SHP77 (cell line): ENCODE measurements around the gene DHX35.
"Not testable (repeated sequence)": the region's sequence is repeated elsewhere in the genome, so short reads cannot be mapped to it uniquely, and the experiment has no call there.

Source experiments
- DNase-seq, 2 experiments: peaks; one replicate each; lab custom pipeline; 2025; lab: John Stamatoyannopoulos, UW

DHX35 gene

DNA sequence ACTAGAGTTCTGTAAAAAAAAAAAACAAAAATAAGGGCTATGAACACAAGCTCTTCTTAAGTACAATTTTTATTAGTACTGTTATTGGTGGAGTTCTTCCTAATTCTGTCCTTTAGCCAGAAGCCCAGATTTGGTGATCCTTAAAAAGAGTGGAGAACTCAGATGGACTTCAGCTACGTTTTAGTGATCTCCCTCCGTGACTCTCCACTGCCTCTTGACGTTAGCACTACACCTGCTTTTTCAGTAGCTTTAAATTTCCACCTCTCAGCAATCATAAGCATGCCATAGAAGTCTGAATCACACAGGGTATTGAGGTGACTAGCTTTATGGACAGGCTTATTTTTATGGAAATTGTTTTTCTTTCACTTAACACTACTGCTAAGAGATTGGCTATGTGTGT, 17.7 kb downstream of the DHX35 start:
- DNase-seq, result no peak

- DNase-seq, result no peak
Measured at GRCh38 chr20:38982291-38982690, 20.1 kb downstream of the DHX35 start.

- no peak for DNase-seq
Measured at GRCh38 chr20:38985060-38985459, 22.9 kb downstream of the DHX35 start.

DNA sequence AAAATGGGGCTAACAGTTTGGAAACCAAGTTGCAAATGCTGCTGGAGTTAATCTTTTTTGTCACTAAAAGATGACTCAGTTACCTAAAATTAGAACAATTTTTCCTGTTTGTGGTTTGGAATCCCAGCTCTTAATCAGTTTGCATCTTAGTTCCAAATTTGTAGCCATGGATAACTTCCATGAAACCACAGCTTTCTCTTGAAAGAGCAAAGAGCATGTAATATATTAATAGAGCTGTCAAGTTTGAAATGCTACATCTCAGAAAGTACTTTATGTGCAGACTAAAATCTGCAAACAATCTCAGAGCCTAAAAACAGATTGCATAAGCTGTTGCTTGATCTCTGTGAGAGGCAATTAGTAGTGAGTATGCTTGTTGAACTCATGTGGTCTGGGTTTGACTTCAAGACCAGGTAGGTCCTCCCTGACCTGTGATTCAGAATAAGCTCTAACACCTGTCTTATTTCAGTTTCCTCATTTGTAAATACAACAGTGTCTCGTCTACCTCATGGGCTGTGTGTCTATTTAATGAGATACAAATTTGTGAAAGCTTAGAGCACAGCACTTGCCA, 23.5 kb downstream of the DHX35 start:
- DNase-seq, result no peak

- DNase-seq, result no peak
Measured at GRCh38 chr20:38986663-38987062, 24.5 kb downstream of the DHX35 start.

GRCh38 chr20:38987777-38988176, 25.6 kb downstream of the DHX35 start:
- no peak for DNase-seq

DNA sequence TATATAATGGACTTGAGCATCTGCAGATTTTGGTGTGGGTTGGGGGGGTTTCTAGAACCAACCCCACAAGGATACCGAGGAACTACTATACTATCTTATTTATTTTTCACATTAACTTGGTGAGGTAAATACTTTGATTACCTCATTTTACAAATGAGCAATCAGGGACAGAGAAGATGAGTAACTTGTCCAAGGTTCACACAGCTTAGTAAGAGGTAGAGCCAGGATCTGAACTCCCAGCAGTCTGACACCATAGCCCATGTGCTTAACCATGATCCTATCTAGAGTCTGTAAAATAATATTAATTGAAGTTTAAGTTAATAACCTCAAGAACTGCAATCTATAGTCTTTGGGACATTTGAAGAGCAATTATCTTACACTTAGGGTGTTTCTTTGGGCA, 28.6 kb downstream of the DHX35 start:
- DNase-seq, result no peak

- DNase-seq, result no peak
Measured at GRCh38 chr20:38991814-38992704, 29.9 kb downstream of the DHX35 start.

DNA sequence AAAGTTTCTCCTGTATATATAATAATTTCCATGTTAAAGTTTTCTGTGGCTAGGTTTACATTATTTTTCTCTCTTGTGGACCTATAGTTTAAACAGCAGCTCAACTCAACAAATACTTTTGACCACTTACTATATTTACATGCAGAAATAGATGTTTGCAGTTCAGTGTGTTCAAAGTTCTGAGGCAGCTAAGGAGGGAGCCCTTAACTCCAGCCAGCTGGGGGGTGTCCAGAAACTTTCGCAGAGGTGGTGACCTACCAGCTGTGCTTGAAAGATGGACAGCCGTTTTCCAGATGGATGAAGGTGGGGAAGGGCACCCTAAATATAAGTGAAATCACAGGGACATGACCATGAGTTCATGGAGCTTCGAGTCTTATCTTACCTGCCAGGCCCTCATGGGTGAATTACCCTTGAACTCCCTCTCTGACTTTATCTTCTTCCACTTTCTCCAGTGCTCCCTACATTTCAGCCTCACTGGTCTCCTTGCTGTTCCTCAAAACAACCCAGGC, 33.4 kb downstream of the DHX35 start:
- no peak for DNase-seq

GRCh38 chr20:38996866-38997265, 34.7 kb downstream of the DHX35 start:
- DNase-seq, result not testable (repeated sequence)

- DNase-seq, result no peak
Measured at GRCh38 chr20:38997622-38998021, 35.5 kb downstream of the DHX35 start.

GRCh38 chr20:38999217-38999616, 37.1 kb downstream of the DHX35 start:
- no peak for DNase-seq

- no peak for DNase-seq
Measured at GRCh38 chr20:38999965-39000910, 38.1 kb downstream of the DHX35 start.

GRCh38 chr20:39004508-39004907, 42.4 kb downstream of the DHX35 start:
- DNase-seq, result peak in 1 of 2 experiments; percentile 4

GRCh38 chr20:39009348-39009747, 47.2 kb downstream of the DHX35 start:
- no peak for DNase-seq

DNA sequence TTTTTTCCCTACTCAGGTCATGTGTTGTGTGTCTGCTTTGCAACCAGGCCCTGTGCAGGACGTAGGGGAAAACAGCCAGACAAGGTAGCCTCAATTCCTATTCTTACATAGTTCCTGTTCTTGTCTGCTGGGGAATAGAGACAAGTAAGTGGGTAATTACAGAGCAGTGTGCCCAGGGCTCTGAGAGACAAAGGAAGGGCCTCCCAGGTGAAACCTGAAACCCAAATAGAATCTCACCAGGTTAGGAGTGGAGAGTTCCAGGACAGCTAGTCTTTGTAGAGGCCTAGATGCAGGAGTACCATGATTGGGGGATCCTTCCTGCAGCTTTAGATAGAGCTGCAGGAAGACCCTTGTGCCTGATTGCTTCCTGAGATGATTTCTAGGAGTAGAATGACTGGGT, 48.4 kb downstream of the DHX35 start:
- DNase-seq, result no peak

DNA sequence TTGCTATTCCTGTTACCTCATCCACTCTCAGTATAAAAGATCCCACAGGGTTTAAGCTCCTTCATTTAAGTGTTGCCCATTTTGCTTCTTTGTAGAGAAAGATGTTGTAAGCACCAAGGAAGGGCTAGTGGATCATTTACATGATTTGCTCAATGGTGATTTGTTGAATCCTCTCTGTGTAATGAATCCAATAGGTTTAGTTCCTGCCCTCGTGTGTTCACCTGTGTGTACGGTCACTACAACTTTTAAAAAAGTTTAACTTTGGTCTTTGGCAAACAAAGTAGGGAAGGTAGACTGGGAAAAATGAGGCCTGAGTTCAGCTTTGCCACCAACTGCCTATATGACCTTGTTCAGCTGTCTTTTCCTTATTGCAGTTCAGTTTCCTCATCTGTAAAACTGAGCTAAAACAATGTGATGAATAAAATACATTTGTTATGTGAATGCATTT, 51.5 kb downstream of the DHX35 start:
- no peak for DNase-seq

GRCh38 chr20:39016041-39016440, 53.9 kb downstream of the DHX35 start:
- no peak for DNase-seq

DNA sequence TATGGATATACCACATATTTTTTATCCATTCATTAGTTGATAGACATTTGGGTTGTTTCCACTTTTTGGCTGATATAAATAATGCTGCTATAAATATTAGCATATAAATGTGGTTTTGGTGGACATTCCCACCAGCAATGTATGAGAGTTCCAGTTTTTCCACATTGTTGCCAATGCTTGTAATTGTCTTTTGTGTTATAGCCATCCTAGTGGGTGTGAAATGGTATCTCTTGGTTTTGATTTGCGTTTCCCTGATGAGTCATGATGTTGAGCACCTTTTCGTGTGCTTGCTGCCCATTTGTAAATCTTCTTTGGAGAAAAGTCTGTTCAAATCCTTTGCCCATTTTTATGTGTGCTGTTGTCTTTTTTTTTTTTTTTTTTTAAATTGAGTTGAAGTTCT, 54.4 kb downstream of the DHX35 start:
- no peak for DNase-seq

- DNase-seq, result no peak
Measured at GRCh38 chr20:39019027-39019426, 56.9 kb downstream of the DHX35 start.

DNA sequence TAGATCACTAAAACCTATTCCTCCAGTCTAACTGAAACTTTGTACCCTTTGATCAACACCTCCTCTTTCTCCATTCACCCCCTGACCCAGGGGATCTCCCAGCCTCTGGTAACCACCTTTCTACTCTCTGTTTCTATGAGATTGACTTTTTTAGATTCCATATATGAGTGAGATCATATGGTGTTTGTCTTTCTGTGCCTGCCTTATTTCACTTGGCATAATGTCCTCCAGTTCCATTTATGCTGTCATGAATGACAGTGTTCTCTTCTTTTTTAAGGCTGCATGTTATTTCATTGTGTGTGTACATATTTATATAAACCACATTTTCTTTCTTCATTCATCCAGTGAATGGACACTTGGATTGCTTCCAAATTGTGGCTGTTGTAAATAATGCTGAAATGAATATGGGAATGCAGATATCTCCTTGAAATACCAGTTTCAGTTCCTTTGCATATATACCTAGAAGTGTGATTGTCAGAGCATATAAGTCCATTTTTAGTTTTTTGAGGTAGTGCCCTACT, 57.7 kb downstream of the DHX35 start:
- DNase-seq, result no peak

DNA sequence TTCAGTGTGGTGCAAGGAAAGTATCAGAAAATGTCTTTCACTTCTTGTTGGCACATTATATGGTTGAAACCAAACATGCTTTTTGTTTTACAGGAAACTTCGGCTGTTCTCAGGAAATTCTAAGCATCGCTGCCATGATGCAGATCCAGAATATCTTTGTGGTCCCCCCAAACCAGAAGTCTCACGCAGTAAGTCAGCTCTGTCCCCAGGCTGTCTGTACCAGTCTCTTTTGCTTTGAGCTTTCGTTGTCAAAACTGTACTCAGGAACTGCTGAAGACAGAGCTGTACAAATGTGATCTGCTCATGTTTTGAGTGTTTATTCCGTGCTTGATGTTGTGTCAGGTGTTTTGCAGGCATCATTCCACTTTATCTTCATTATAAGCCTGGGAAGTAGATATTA, 59.6 kb downstream of the DHX35 start:
- no peak for DNase-seq
